IPS DF 19.7 (cell line): Measurements from ENCODE around the gene IL4R.
"Not testable (repeated sequence)": the region's sequence is repeated elsewhere in the genome, so short reads cannot be mapped to it uniquely, and the experiment has no call there.

ENCODE experiments used
- DNase-seq: peaks from one replicate; pipeline ENCODE4 v3.0.0-alpha.2; 2013; ENCODE audit warnings: low read depth, low spot score

The IL4R gene

DNA sequence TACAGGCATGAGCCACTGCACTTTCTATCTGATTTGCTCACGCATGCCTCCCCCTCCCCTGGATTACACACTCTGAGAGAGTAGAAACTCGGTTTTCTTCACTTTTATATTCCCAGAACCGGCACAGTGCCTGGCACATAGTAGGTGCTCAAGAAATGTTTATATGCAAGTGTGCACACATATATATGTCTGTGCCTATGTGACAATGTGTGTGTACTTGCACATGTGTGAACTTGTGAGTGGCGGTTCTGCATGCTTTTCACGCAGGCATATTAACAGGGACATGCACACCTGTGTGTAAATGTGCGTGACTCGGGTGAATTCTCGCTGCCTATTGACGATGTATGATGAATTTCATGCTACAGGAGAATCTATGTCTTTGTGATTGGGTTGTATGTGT lies 66.1 kb downstream of the IL4R start:
- no peak for DNase-seq

DNA sequence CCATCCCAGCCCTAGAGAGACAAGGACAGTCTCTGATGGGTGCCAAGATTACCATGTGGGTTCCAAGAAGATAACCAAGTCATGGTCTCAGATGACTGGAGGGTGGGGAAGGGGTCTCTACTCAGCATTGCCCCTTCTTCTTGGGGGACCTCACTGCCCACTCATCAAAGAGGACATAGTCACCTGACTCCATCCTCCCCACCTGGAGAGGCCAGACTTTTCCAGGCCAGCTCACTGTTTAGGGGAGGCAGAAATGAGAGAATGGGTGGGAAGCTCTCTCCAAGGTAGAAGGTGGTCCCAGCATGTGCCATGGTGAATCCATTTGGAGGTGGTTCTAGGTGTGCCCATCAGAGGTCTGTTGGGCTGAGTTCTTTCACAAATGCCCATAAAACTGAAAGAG lies 67.5 kb downstream of the IL4R start:
- DNase-seq: no peak

DNA sequence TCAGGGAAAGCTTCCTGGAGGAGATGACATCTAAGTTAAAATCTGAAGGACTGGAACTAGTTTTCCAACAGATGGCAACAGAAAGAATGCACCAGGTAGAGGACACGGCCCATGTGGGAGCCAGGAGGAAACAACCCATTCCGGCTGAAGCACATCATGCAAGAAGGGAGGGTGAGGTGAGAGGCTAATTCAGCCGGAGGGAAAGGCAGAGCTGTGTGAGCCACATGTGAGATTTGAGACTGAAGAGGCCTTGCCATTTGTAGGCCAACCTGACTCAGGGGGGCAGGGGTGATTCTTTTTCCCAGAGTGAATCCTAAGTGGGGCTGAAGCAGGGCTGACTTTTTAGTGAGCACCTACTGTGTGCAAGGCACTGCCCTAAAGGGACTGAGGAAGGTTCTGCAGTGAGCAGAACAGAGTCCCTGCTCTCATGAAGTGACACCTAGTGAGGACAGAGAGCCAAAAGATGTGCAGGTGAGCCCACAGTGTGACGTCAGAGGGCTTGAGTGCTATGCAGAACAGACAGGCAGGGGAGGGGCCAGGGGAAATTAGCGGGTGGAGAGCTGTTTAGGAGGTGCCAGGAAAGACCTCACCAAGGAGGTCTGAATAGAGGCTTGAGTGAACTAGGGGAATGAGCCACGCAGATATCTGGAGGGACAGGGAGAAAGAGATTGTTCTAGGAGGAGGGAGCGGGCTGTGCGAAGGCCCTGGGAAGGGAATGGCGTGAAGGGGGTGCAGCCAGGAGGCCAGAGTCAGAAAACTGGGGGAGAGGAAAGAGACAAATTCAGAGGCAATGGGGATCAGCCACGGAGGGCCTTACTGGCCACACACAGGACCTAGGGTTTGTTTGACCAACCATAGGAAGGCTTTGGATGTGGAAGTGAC lies 68.4 kb downstream of the IL4R start:
- DNase-seq: no peak

DNA sequence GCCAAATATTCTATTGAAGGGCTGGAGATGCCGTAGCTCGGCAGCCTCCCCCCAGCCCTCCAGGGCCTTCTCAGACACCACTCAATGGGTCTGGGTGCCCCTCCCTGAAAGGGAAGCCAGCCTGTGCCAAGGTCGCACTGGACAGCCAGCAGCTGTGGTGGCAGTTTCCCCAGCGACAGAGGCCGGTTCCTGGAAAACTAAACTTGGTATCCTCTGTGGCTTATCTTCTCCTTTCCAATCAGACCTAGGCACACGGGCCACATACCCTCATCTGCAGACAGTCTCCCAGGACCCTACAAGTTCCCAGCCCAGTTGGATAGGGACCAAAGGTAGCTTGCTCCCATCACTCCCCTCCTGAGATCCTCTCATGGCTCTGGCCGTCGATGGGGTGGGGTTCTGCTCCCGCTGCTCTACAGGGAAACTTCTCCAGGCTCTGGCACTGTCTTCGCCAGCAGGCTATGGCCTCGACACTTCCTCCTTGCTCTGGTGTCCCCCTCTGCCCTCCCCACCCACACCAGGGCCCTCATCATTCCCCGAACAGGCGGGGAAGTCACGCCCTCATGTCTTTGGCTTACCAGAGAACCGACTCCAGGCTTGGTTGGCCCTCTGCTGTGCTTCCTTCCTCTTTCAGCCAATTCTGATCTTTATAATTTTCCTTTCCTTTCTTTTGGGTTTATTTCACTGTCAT lies 69.9 kb downstream of the IL4R start:
- no peak for DNase-seq

DNA sequence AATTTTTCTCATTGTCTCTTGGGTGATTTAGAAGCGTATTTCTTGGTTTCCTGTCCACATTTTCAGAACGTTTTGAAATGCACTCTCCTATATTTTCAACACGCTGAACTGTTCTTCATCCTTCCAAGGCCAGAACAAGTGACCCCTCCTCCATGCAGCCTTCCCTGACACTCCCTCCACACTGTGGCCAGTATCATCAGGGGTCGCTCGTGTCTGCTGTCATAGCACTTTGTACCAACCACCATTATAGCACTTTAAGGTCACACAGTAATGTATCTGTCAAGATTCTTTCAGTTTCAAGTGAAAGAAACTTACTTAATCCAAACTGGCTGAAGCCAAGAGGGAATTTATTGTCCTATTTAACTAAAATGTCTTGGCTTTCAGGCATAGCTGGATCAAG lies 70.7 kb downstream of the IL4R start:
- DNase-seq: no peak

DNA sequence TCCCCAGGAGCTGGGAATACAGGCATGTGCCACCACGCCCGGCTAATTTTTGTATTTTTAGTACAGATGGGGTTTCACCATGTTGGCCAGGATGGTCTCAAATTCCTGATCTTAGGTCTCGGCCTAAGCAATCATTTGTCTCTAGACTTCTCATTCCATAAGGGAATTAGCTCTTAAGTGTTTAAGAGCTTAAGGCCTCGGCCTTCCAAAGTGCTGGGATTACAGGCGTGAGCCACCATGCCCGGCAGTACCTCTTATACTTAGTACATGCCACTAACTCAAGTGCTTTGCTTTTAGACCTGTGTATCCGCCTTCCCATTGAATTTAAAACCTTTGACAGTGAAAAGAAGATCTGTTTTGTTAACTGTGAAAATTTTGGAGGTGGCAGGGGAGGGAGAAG lies 71.6 kb downstream of the IL4R start:
- DNase-seq: no peak

DNA sequence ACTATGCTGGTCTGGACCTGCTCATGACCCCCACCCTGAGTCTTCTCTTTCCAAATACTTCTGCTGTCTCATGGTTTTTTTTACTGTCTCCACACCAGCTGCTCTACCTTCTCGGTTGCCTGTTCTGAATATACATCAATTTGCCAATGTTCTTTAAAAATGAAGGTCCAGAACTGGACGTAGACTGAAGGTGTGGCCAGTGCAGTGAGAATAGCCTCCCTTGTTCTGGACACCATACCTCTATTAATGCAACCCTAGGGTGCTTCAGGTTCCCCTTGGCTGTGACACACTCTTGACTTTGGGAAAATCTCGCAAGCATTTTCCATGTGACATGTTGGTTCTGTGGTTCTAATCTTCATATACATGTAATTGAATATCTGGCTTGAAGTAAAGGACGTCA lies 72.9 kb downstream of the IL4R start:
- DNase-seq: no peak

DNA sequence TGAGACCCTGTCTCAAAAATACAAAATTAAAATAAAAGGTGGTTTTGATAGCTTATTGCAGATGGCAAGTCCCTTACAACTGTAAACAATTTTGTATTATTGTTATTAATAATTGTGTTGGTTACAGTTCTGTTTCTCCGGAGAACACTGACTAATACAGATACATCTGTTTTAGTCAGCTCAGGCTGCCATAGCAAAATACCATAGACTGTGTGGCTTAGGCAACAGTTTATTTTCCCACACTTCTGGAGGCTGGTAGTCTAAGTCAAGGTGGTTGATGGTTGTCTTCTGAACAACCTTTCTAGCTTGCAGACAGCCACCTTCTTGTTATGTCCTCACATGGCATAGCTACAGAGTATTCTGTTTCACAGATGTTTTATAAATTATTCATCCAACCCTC lies 74.0 kb downstream of the IL4R start:
- DNase-seq: no peak

DNA sequence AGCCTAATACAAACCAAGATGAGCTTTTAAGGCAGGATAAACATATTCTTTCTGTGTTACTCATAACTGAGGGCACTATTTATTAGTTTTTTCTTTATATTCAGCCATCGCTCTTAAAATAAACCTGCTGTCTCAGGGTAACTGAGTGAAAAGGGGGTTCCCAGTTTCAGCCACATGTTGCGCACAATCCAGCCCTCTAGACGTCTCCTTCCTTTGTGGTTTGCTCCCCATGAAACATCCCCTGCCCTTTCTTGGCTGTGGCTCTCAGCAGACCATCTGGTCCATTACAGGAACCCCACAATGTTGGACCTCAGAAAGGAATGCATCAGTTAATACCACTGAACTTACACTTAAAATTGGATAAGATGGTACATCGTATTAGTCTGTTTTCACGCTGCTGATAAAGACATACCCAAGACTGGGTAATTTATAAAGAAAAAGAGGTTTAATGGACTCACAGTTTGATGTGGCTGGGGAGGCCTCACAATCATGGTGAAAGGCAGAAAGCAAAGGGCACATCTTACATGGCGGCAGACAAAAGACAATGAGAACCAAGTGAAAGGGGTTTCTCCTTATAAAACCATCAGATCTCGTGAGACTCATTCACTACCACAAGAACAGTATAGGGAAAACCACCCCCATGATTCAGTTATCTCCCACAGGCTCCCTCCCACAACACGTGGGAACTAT lies 75.6 kb downstream of the IL4R start:
- no peak for DNase-seq

DNA sequence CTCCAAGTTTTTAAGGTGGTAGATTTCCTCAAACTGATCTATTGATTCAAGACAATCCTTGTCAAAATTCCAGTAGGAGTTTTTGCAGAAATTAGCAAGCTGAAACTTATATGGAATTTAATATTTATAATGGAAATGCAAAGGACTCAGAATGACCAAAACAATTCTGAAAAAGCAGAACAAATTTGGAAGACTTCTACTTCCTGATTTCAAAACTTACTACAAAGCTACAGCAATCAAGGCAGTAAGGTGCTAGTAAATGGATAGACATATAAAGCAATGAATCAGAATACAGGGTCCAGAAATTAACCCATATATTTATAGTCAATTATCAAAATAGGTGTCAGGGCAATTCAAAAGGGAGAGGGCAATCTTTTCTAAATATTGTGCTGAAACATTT lies 76.4 kb downstream of the IL4R start:
- no peak for DNase-seq

DNA sequence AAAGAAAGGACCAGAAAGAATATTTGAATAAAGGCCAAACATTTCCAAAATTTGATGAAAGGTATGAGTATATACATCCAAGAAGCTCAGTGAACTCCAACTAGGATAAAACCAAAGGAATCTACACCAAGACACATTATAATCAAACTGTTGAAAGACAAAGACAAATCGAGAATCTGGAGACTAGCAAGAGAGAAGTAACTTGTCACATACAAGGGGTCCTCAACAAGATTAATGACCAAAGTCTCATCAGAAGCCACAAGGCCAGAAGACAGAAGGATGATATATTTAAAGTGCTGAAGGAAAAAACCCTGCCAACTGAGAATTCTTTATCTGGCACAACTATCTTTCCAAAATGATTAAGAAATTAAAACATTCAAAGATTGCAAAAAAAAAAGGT lies 78.9 kb downstream of the IL4R start:
- DNase-seq: no peak

DNA sequence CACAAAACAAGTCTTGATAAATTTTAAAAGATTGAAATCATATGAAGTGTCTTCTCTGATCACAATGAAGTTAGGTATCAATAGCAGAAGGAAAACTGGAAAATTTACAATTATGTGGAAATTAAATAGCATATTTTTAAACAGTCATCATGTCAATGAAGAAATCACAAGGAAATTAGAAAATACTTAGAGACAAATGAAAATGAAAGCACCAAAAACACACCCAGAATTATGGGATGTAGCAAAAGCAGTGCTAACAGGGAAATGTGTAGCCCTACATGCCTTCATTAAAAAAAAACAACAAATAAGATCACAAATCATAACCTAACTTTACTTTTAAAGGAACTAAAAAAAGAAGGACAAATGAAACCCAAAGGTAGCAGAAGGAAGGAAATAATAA lies 80.7 kb downstream of the IL4R start:
- no peak for DNase-seq

DNA sequence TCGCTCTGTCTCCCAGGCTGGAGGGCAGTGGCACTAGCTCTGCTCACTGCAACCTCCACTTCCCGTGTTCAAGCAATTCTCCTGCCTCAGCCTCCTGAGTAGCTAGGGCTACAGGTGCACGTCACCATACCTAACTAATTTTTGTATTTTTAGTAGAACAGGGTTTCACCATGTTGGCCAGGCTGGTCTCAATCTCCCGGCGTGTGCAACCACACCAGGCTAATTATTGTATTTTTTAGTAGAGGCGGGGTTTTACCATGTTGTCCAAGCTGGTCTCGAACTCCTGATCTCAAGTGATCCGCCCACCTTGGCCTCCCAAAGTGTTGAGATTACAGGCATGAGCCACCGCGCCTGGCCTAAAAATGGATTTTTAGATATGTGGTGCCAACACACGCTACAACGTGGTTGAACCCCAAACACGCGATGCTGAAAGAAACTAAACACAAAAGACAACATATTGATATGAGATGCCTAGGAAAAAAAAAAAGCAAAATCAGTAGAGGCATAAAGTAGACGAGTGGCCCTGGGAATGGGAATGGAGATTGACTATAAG lies 84.6 kb downstream of the IL4R start:
- not testable (repeated sequence) for DNase-seq

DNA sequence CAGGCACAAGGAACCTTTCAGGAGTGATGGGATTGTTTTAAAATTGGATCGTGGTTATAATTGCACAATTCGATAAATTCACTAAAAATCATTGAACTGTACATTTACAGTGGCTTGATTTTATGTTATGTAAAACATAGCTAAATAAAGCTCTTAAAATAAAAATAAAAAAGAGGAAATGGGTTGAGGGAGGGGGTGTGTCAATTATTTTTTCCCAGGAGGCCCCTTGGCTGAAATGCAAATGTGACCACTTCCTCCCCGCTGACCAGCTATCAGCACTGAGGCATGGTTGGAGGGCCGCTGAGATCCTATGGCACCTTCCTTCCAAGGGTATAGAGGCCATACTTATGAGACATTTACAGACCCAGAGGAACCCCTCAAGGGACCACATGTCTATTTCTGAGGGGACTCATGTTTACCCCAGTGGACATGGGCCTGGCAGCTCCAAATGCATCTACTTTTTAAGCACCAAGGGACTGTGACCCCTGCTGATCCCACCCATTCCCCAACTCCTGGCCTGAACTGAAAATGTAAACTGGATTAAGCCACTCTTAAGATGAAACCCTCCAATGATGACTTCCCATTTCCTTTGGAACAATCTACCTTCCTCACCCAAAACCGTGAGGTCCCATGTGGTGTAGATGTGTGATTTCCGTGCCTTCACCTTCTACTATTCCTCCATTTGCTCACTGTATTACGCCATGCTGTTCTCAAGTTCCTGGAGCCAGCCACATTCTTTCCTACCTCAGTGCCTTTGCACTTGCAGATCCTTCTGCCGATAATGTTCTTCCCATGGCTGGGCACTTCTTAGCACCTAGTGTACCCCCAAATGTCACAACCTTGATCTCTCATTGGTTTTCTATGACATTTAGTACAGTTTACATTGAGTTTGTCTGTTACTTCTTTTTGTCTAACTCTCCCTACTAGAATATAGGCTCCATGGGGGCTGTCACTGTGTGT lies 85.4 kb downstream of the IL4R start:
- no peak for DNase-seq

DNA sequence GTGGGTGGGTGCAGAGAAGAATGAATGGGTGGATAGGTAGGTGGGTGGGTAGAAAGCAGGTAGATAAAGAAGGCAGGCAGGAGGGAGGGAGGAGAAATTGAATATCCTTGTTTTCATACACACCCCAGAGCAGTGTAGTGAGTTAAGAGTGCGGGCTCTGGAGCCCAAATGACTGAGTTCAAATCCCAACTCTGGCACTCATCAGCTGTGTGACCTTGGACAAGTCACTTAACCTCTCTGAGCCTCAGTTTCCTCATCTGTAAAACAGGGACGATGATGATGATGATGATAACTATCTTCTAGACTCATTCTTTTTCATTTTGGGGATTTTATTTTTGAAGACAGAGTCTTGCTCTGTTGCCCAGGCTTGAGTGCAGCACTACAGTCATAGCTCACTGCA lies 86.2 kb downstream of the IL4R start:
- no peak for DNase-seq

DNA sequence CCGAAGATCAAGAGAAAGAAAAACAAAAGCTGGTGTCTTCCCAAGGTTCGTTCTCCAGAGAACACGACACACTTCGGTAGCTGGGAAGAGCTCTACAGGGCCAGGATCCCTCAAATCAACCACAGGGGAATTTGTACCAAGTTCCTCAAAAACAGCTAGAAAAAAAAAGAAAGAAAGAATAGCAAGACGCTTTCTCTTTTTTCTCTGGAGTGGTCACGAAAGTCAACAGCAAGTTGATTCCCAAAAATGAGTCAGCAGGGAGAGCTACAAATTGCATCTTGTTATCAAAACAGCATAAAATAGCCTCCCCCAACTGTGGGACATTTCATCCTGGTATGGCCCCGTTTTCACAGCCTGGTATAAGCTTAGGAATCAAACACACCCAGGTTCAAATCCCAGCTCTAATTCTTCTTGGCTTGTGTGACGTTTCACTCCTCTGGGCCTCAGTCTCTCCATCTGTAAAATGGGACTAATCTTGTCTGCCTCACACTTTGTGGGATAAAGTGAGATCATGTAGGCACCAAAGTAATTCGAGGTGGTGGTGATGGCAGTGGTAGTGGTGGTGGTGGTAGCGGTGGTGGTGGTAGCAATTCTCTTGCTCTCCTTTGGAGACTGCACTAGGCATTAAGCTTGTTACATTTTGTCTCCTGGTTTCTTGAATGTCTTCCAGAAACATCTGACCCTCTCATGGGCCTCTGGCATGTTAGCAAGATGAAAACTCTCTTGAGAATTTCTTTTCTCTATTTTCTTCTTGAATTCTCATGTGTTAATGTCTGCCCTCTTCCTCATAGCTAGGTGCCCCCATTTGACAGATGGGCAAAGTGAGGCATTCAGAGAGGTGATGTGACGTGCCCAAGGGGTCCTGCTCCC lies 87.2 kb downstream of the IL4R start:
- DNase-seq: no peak

DNA sequence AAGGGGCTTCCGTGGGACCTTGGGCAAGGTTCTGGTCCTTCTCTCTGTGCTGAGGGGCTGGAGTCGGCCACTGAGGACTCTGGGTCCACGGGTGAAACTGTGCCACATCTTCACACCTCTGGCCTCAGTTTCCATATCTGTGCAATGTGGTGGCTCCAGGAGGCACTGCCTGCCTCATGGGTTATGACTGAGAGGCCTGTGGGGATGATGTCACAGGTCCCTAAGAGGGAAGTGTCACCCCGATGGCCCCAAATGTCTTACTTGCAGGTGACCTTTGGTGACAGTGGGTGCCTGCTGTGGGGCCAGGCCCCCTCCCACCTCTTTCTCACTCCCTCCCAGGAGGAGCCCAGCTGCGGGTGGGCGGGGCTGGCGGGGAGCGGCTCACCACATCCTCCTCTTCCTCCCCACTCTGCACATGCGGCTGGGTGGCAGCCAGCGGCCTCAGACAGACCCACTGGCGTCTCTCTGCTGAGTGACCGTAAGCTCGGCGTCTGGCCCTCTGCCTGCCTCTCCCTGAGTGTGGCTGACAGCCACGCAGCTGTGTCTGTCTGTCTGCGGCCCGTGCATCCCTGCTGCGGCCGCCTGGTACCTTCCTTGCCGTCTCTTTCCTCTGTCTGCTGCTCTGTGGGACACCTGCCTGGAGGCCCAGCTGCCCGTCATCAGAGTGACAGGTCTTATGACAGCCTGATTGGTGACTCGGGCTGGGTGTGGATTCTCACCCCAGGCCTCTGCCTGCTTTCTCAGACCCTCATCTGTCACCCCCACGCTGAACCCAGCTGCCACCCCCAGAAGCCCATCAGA lies 88.2 kb downstream of the IL4R start, which contains the start of gene IL21R:
Gene IL21R (plus strand): TSS at position 407 of the 801 bp plus-strand sequence. CDS start 27,898 bp downstream, outside the sequence.
- DNase-seq: no peak

DNA sequence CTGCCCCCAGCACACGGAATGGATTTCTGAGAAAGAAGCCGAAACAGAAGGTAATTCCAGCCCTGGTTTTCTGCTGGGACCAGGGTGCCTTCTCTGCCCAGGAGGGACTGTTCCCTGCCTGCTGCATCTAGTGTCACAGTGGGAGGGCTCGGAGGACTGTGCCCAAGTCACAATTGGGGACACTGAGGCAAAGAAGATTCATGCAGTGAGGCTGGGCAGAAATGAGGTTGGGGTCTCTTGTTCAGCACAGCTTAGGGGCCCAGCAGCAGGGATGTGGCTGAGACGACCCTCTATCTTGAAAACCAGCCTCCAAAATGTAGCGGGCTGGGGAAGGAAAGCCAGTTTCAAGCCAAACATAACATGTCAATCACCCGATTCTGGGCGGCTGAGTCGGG lies 88.8 kb downstream of the IL4R start:
- no peak for DNase-seq

DNA sequence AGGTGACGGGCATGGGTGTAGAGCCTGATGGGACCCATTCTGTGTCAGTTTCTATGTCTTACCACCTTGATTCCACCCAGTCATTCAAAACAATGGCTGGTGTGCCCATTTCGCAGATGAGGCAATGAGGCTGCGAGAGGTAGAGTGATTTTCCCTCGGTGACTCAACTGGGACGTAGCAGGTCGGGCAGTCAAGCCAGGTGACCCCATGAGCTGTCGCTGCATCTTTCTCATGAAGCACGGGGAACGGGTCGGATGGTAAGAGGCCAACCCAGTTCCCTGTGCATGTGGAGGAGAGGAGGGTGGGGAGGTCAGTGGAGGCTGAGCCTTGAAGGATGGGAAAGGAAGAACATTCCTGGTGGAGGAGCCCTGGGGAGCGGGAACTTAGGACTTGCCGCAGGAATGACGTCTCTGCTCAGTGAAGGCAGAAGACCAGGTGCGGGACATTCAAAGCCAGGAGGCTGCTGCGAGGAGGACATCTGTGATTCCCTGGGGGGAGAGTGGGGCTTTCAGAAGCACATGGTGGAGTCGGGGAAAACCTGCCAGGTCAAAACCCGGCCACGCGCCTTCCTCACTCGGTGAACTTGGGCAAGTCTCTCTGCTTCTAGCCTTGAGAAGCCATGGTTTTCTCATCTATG lies 89.3 kb downstream of the IL4R start:
- no peak for DNase-seq
